Measurements from ENCODE around the gene CRNN.

Gene CRNN

DNA sequence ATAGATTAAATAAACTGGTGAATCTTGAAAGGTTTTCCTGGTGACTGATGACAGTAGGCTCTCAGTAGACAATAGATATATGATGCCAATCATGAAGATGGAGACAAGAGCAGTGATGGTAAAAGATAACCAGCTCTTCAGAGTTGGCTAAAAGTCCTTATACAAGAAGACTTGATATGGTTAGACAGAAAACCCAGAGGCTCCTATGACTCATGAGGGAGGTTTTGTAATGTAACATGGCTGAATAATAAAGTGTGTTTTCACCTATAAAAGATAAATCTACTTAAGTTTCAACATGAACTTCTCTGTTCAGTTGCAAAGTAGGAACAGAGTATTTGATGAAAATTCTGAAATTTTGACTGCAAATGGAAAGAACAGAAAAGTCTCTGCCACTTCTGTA is 12.7 kb upstream of the CRNN start:
- peaks cover 0 to 23% of the 10 kb centered on the region in 2 donors for H3K9me3 ChIP-seq (replicated peaks in 1 of 2; ENCODE audit: control insufficient read depth in 2 of 2, insufficient read depth in 1 of 2, low read depth in 1 of 2, low read length in 2 of 2)
- H4K8ac ChIP-seq (ENCODE audit: low read depth, low read length) = no peak overlapping the region
- no peaks in the 10 kb centered on the region for H3K79me1 ChIP-seq (ENCODE audit: low read depth, low read length)
- H3K4me1 ChIP-seq (ENCODE audit: control insufficient read depth in 2 of 2, insufficient read depth in 1 of 2, low read depth in 1 of 2, low read length in 2 of 2) = no peaks in the 10 kb centered on the region
- H3K18ac ChIP-seq (ENCODE audit: low read length) = no peak overlapping the region
- H3K9ac ChIP-seq (ENCODE audit: low read depth, low read length, poor library complexity) = no peak overlapping the region
- no peak overlapping the region for H4K91ac ChIP-seq (ENCODE audit: low read depth, low read length, poor library complexity)
- H2AFZ ChIP-seq (ENCODE audit: low read length) = no peak overlapping the region
- H3K14ac ChIP-seq (ENCODE audit: low read length) = no peak overlapping the region
- no peak overlapping the region for H2BK15ac ChIP-seq (ENCODE audit: low read length)
- H3K27me3 ChIP-seq (ENCODE audit: control insufficient read depth in 3 of 3, insufficient read depth in 3 of 3, low read depth in 1 of 3, low read length in 3 of 3) = no peaks in the 10 kb centered on the region
- no peak overlapping the region for H3K4ac ChIP-seq (ENCODE audit: low read length)
- H3K36me3 ChIP-seq (replicated peaks in 1 of 2; ENCODE audit: control insufficient read depth in 2 of 2, insufficient read depth in 2 of 2, low read length in 2 of 2) = no peaks in the 10 kb centered on the region
- H3K4me3 ChIP-seq (ENCODE audit: low read length in 2 of 2) = no peak overlapping the region
- no peak overlapping the region for H3K27ac ChIP-seq (replicated peaks; ENCODE audit: low read length)
- no peak overlapping the region for H2BK12ac ChIP-seq (ENCODE audit: low read length)
- H2AK5ac ChIP-seq (ENCODE audit: low read depth, low read length) = no peak overlapping the region
- H2BK120ac ChIP-seq (ENCODE audit: low read depth, low read length) = no peak overlapping the region
- DNase-seq (ENCODE audit: low spot score) = no peak
- H3K4me2 ChIP-seq (ENCODE audit: insufficient read depth, low read length, poor library complexity, severe bottlenecking) = no peak overlapping the region
- no peak overlapping the region for H2BK5ac ChIP-seq (ENCODE audit: low read length)
- no peak overlapping the region for H3K23ac ChIP-seq (ENCODE audit: low read depth, low read length, poor library complexity)

DNA sequence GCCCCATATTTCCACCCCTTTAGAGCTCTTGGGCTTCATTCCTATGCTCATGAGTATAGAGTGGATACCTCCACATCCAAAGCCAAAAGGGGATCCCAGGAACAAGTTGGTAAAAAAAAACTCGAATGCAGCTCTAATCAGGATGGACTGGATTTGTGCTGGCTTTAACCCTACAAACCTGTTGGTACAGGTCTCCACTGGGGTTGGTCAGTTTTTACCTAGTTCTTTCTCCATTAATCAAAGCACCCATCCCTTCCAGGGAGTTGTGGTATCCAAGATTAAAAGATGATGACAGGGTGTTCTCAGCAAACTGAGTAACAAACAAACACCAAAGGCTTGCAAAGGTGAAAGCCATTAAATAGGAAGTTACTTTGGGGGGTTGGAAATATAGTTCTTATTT is 5.9 kb upstream of the CRNN start:
- no peak overlapping the region for H2BK12ac ChIP-seq (ENCODE audit: low read length)
- no peak overlapping the region for H3K23ac ChIP-seq (ENCODE audit: low read depth, low read length, poor library complexity)
- H3K27ac ChIP-seq (replicated peaks; ENCODE audit: low read length) = no peak overlapping the region
- no peak overlapping the region for H2BK120ac ChIP-seq (ENCODE audit: low read depth, low read length)
- no peak for DNase-seq (ENCODE audit: low spot score)
- peaks cover 0 to 2% (median 0%) of the 10 kb centered on the region in 3 experiments for H3K27me3 ChIP-seq (ENCODE audit: control insufficient read depth in 3 of 3, insufficient read depth in 3 of 3, low read depth in 1 of 3, low read length in 3 of 3)
- H3K4me1 ChIP-seq (ENCODE audit: control insufficient read depth in 2 of 2, insufficient read depth in 1 of 2, low read depth in 1 of 2, low read length in 2 of 2) = no peaks in the 10 kb centered on the region
- peaks cover 0 to 23% of the 10 kb centered on the region in 2 donors for H3K9me3 ChIP-seq (replicated peaks in 1 of 2; ENCODE audit: control insufficient read depth in 2 of 2, insufficient read depth in 1 of 2, low read depth in 1 of 2, low read length in 2 of 2)
- H3K4me2 ChIP-seq (ENCODE audit: insufficient read depth, low read length, poor library complexity, severe bottlenecking) = no peak overlapping the region
- no peak overlapping the region for H3K4me3 ChIP-seq (ENCODE audit: low read length in 2 of 2)
- no peak overlapping the region for H3K9ac ChIP-seq (ENCODE audit: low read depth, low read length, poor library complexity)
- H4K8ac ChIP-seq (ENCODE audit: low read depth, low read length) = no peak overlapping the region
- no peak overlapping the region for H2BK5ac ChIP-seq (ENCODE audit: low read length)
- H3K36me3 ChIP-seq (replicated peaks in 1 of 2; ENCODE audit: control insufficient read depth in 2 of 2, insufficient read depth in 2 of 2, low read length in 2 of 2) = no peaks in the 10 kb centered on the region
- no peaks in the 10 kb centered on the region for H3K79me1 ChIP-seq (ENCODE audit: low read depth, low read length)
- no peak overlapping the region for H4K91ac ChIP-seq (ENCODE audit: low read depth, low read length, poor library complexity)
- no peak overlapping the region for H3K14ac ChIP-seq (ENCODE audit: low read length)
- H2BK15ac ChIP-seq (ENCODE audit: low read length) = no peak overlapping the region
- H3K4ac ChIP-seq (ENCODE audit: low read length) = no peak overlapping the region
- no peak overlapping the region for H2AK5ac ChIP-seq (ENCODE audit: low read depth, low read length)
- no peak overlapping the region for H2AFZ ChIP-seq (ENCODE audit: low read length)
- WGBS, 2 donors (ENCODE audit: extremely low coverage in 2 of 2, insufficient read length in 2 of 2, insufficient replicate concordance in 1 of 2) = no CpG with 5 or more reads among the region's 1 CpG
- H3K18ac ChIP-seq (ENCODE audit: low read length) = no peak overlapping the region

GRCh38 chr1:152415454-152416227 is 1.6 kb upstream of the CRNN start:
- no peak overlapping the region for H2BK120ac ChIP-seq (ENCODE audit: low read depth, low read length)
- no peak overlapping the region for H2BK5ac ChIP-seq (ENCODE audit: low read length)
- H3K79me1 ChIP-seq (ENCODE audit: low read depth, low read length) = no peaks in the 10 kb centered on the region
- no peak overlapping the region for H3K9ac ChIP-seq (ENCODE audit: low read depth, low read length, poor library complexity)
- peaks cover 0 to 39% of the 10 kb centered on the region in 2 donors for H3K9me3 ChIP-seq (replicated peaks in 1 of 2; ENCODE audit: control insufficient read depth in 2 of 2, insufficient read depth in 1 of 2, low read depth in 1 of 2, low read length in 2 of 2)
- no peak for DNase-seq (ENCODE audit: low spot score)
- H2AK5ac ChIP-seq (ENCODE audit: low read depth, low read length) = no peak overlapping the region
- no peak overlapping the region for H3K4ac ChIP-seq (ENCODE audit: low read length)
- no peaks in the 10 kb centered on the region for H3K4me1 ChIP-seq (ENCODE audit: control insufficient read depth in 2 of 2, insufficient read depth in 1 of 2, low read depth in 1 of 2, low read length in 2 of 2)
- no peak overlapping the region for H4K91ac ChIP-seq (ENCODE audit: low read depth, low read length, poor library complexity)
- no peak overlapping the region for H3K4me2 ChIP-seq (ENCODE audit: insufficient read depth, low read length, poor library complexity, severe bottlenecking)
- no CpG with 5 or more reads among the region's 3 CpGs for WGBS, 2 donors (ENCODE audit: extremely low coverage in 2 of 2, insufficient read length in 2 of 2, insufficient replicate concordance in 1 of 2)
- H3K36me3 ChIP-seq (replicated peaks in 1 of 2; ENCODE audit: control insufficient read depth in 2 of 2, insufficient read depth in 2 of 2, low read length in 2 of 2) = no peaks in the 10 kb centered on the region
- no peak overlapping the region for H3K14ac ChIP-seq (ENCODE audit: low read length)
- H4K8ac ChIP-seq (ENCODE audit: low read depth, low read length) = no peak overlapping the region
- H3K27me3 ChIP-seq (ENCODE audit: control insufficient read depth in 3 of 3, insufficient read depth in 3 of 3, low read depth in 1 of 3, low read length in 3 of 3) = peaks cover 0 to 2% (median 0%) of the 10 kb centered on the region in 3 experiments
- H3K4me3 ChIP-seq (ENCODE audit: low read length in 2 of 2) = no peak overlapping the region
- no peak overlapping the region for H2BK12ac ChIP-seq (ENCODE audit: low read length)
- no peak overlapping the region for H2AFZ ChIP-seq (ENCODE audit: low read length)
- no peak overlapping the region for H3K27ac ChIP-seq (replicated peaks; ENCODE audit: low read length)
- H2BK15ac ChIP-seq (ENCODE audit: low read length) = no peak overlapping the region
- no peak overlapping the region for H3K23ac ChIP-seq (ENCODE audit: low read depth, low read length, poor library complexity)
- no peak overlapping the region for H3K18ac ChIP-seq (ENCODE audit: low read length)

DNA sequence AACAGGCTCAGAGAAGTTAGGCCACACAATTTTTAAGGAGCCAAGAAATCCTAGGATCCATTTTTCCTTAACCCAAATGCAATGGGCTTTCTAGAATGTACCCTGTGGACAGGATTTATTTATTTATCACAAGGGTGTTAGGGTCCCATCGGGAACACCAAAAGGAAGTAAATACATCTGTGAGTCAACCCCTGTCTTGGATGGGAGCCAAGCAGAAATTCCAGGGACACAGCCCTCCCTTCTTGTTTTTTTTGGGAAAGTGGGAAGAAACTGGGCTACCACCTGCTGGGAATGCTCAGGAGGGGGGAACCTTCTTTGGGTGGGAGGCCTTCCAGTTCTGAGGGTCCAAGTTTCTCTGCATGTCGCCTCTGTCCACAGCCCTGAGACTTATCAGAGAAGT is 1.3 kb downstream of the CRNN start:
- DNase-seq (ENCODE audit: low spot score) = no peak
- Histone ChIP-seq H4K8ac (ENCODE audit: low read depth, low read length) (no peak overlapping the region), H3K14ac (ENCODE audit: low read length) (no peak overlapping the region), H3K27ac (replicated peaks; ENCODE audit: low read length) (no peak overlapping the region), H2BK120ac (ENCODE audit: low read depth, low read length) (no peak overlapping the region), H2AFZ (ENCODE audit: low read length) (no peak overlapping the region), H2AK5ac (ENCODE audit: low read depth, low read length) (no peak overlapping the region), H3K4ac (ENCODE audit: low read length) (no peak overlapping the region), H3K27me3 (ENCODE audit: control insufficient read depth in 3 of 3, insufficient read depth in 3 of 3, low read depth in 1 of 3, low read length in 3 of 3) (peaks cover 0 to 7% (median 0%) of the 10 kb centered on the region in 3 experiments), H3K23ac (ENCODE audit: low read depth, low read length, poor library complexity) (no peak overlapping the region), H3K4me3 (ENCODE audit: low read length in 2 of 2) (no peak overlapping the region), H2BK15ac (ENCODE audit: low read length) (no peak overlapping the region), H2BK5ac (ENCODE audit: low read length) (no peak overlapping the region), H2BK12ac (ENCODE audit: low read length) (no peak overlapping the region), H3K4me1 (ENCODE audit: control insufficient read depth in 2 of 2, insufficient read depth in 1 of 2, low read depth in 1 of 2, low read length in 2 of 2) (no peaks in the 10 kb centered on the region), H3K9me3 (replicated peaks in 1 of 2; ENCODE audit: control insufficient read depth in 2 of 2, insufficient read depth in 1 of 2, low read depth in 1 of 2, low read length in 2 of 2) (peaks cover 0 to 43% of the 10 kb centered on the region in 2 donors), H3K79me1 (ENCODE audit: low read depth, low read length) (no peaks in the 10 kb centered on the region), H3K18ac (ENCODE audit: low read length) (no peak overlapping the region), H3K4me2 (ENCODE audit: insufficient read depth, low read length, poor library complexity, severe bottlenecking) (no peak overlapping the region), H4K91ac (ENCODE audit: low read depth, low read length, poor library complexity) (no peak overlapping the region), H3K9ac (ENCODE audit: low read depth, low read length, poor library complexity) (no peak overlapping the region), H3K36me3 (replicated peaks in 1 of 2; ENCODE audit: control insufficient read depth in 2 of 2, insufficient read depth in 2 of 2, low read length in 2 of 2) (no peaks in the 10 kb centered on the region)
- WGBS, 2 donors (ENCODE audit: extremely low coverage in 2 of 2, insufficient read length in 2 of 2, insufficient replicate concordance in 1 of 2) = no CpG with 5 or more reads among the region's 2 CpGs

Measured in neuronal stem cell (in vitro differentiated cells).